D341Med (cell line): Measurements from ENCODE around the gene EIF4E2.

Experiments used
- DNase-seq: peaks from one replicate; pipeline ENCODE4 v3.0.0; 2012; ENCODE audit warnings: low spot score

The EIF4E2 gene, protein sequence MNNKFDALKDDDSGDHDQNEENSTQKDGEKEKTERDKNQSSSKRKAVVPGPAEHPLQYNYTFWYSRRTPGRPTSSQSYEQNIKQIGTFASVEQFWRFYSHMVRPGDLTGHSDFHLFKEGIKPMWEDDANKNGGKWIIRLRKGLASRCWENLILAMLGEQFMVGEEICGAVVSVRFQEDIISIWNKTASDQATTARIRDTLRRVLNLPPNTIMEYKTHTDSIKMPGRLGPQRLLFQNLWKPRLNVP

DNA sequence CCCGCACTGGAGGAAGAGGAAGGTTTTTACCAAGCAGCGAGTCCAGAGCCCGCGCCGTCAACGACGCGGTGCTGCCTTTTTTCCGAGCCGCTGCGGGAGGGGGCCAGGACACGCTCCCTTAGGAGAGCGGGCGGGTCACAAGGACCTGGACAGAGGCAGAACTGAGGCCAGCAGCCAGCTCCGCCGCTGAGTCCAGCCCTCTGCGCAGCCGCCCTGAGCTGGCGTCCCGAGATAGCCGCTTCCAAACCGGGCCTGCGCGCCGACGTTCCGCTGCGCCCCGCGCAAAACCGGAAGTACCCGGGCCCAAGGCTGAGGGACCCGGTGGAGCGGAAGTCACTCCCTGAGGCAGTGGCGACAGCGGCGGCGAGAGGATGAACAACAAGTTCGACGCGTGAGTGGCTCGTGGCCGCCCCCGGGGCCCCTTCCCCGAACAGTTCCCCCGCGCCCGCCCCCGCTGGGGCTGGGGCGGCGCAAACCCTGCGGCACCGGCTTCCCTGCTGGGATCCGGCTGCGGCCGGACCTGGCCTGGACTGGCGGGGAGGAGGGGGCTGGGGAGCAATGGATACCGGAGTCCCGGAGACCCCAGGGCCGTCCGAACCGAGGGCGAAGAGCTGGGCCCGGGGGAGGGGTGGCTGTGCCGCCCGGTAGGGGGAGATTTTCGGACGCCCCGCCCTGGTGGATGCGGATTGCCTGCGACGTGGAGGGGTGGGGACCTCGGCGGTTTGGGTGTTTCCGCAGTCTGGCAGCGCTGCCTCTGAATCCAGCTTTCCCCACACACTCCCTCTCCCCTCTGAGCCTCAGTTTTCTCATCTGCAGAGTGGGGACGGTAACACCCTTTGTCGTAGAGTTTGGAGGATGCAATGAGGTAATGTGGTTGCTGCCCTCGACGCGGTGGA lies at the start of gene EIF4E2, which contains the start of gene TIGD1:
EIF4E2 (plus strand) TSS at position 336 of the 896 bp plus-strand sequence; CDS start at position 372, 36 bp downstream.
TIGD1 (minus strand) TSS at position 204 of the 896 bp plus-strand sequence. CDS start 675 bp downstream, outside the sequence.
- DNase-seq: peak; percentile 97

GRCh38 chr2:232501331-232501771 lies 49.1 kb upstream of the EIF4E2 start:
- DNase-seq: peak; percentile 59

- no peak for DNase-seq
These were observed 48.6 kb upstream of the EIF4E2 start for GRCh38 chr2:232501794-232502390.

- no peak for DNase-seq
These were observed 48.0 kb upstream of the EIF4E2 start for GRCh38 chr2:232502511-232502910.

- DNase-seq: peak; percentile 63
These were observed 47.3 kb upstream of the EIF4E2 start for GRCh38 chr2:232502911-232503808.

- DNase-seq: no peak
These were observed 46.6 kb upstream of the EIF4E2 start for GRCh38 chr2:232503809-232504323.

DNA sequence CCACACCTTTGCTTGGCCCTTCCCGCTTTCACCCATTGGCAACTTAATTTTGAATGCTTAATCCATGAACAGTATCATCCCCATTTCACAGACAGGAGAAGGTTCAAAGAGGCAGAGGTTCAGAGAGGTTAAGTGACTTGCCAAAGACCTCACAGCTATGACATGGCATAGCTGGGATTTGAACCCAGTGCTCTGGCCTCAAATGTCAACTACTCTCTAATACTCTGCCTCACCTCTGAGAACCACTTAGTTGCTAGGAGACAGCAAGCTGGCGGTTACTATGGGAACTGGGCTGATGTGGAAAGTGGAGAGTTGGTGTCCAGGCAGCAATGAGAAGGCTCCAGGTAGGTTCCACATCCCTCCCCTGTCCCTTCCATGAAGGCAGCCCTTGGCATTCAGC lies 46.1 kb upstream of the EIF4E2 start:
- no peak for DNase-seq

DNA sequence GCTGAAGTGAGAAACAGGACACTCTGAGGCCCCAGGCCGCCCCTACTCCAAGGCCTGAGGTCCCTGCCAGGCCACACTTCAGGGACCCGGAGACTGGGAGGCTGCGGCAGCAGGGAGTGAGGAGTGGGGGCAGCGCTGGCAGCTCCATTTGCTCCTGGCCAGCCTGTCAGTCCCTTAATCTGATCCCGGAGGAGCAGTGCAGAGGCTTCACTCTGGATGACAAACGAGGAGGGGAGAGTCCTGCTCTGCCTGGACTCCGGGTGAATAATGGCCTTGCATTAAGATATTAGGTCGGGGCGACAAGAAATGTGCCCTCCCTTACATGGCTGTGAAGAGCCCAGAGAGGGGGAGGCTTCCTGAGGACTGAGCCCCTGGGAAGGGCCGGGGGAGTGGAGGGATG lies 44.6 kb upstream of the EIF4E2 start:
- no peak for DNase-seq

DNA sequence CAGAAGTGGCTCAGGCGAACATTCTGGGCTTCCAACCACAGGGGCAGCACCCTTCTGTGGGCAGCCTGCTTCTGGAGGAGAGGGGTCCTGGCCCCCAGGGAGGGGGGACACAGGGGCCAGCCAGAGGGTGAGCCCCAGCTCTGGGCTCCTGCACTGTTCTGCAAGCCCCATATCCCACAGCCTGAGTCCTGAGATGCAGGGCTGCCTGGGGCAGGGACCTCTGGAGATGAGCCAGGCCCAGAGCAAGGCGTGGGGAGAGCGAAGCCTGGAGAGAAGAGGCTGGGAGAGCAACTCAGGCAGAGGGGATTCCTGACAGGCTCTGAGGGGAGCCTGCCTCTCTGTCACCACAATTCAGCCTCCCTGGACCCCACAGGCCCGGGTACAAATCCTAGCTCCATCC lies 43.8 kb upstream of the EIF4E2 start:
- no peak for DNase-seq

- no peak for DNase-seq
These were observed 42.2 kb upstream of the EIF4E2 start for GRCh38 chr2:232508251-232508650.

- no peak for DNase-seq
These were observed 39.1 kb upstream of the EIF4E2 start for GRCh38 chr2:232511336-232511890.

DNA sequence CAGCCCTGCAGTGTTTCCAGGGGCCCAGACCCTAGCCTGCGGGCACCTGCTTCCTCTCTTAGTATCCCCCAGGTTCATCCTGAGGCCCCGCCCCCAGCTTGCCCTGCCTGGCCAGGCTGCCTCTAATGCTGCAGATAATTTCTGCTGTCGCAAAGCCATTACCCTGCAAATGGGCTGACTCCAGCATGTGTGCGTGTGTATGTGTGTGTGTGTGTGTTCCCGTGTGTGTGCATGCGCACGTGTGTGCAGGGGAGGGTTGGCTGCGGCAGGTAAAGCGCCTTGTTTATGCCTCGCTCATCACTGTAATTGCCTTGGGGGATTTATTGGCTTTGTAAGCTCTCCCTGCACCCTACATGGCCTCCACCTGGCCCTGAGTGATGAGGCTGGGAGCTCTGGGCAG lies 37.9 kb upstream of the EIF4E2 start:
- DNase-seq: no peak

GRCh38 chr2:232513353-232513752 lies 37.1 kb upstream of the EIF4E2 start:
- DNase-seq: no peak

GRCh38 chr2:232515639-232516038 lies 34.9 kb upstream of the EIF4E2 start:
- DNase-seq: no peak

GRCh38 chr2:232516551-232516950 lies 33.9 kb upstream of the EIF4E2 start:
- no peak for DNase-seq

DNA sequence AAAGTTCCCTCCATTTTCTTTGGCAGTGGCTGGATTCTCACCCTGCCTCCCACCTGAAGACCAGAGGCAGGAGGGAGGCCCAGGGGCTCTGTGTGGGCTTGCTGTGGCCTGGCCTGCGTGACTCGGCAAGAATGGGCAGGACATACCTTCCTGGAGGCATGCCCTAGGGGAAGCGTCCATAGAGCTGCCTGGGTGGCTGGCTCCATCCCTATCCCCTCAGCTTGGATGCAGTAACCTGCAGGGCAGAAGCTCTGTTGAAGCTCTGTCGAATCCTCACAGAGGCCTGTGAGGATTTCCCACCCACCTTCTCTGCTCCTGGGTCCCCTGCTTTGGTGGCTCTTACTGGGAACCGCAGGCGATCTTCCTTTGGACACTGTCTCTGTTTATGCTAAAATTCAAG lies 31.6 kb upstream of the EIF4E2 start:
- no peak for DNase-seq

- no peak for DNase-seq
These were observed 30.7 kb upstream of the EIF4E2 start, which contains the start of gene PRSS56 for GRCh38 chr2:232519581-232520438. Gene PRSS56 (plus strand): TSS chr2:232520388. CDS start chr2:232520599, 211 bp downstream.

DNA sequence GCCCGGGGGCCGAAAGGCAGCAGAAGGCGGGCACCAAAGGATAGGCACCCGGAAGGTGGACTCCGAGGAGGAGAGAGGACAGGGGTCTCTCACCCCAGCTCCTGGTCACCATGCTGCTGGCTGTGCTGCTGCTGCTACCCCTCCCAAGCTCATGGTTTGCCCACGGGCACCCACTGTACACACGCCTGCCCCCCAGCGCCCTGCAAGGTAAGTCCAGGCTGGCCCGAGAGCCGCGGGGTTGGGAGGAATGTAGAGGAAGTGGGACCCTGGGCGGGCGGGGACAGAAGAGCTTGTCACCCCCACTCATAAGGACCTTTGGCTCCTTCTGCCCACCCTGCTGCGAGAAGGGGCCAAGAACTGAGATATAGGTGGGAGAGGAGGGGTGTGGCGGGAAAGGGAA lies 30.0 kb upstream of the EIF4E2 start:
- no peak for DNase-seq

DNA sequence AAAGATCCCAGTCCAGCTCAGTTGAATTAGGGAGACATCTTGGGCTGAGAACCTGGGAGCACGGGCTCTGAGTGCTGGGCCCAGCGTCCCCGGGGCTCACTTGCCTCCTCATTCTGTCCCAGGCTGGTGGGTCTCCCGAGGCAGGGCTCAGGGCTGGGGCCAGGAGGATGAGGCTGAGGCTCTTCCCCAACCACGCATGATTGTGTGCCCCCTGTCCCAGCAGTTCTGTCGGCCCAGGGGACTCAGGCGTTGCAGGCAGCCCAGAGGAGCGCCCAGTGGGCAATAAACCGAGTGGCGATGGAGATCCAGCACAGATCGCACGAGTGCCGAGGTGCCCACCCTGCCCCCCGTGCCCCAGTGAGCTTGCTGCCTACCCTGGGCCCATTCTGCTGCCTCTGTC lies 29.4 kb upstream of the EIF4E2 start:
- DNase-seq: no peak
